ENCODE data around the gene FAM180A. TPM values are rescaled to one million over a fixed set of nuclear protein-coding genes. Genes with fewer than 3 reads are reported as not detected.

The FAM180A gene
- total RNA-seq, 1 experiment from 2014 or later = not detected

DNA sequence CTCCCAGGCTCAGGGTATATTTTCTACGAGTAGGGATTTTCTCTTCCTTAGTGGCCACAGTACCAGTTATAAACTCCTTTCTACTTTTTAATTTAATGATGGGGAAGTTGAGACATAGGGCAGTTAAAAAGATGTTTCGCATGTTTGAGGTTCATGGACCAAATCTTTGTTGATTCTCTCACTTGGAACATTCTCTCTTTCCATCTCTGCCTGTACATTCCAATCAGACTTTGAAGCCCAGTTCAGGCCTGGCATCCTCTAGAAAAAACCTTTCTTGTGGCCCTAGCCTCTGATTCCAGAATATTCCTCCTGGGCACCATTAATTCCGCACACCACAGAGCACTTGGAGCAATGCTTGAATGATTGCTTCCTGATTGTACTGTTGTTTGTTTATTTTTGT lies 39.1 kb downstream of the FAM180A start:
- DNase-seq (ENCODE audit: low read depth, low spot score) (no peak), ATAC-seq (no peak)
- Histone ChIP-seq H3K27ac (ENCODE audit: low read length) (no peak overlapping the region), H3K27me3 (ENCODE audit: control insufficient read depth, insufficient read depth, low read length) (no peaks in the 10 kb centered on the region), H3K9me3 (ENCODE audit: control insufficient read depth, insufficient read depth, low read depth, low read length) (no peaks in the 10 kb centered on the region), H3K4me3 (ENCODE audit: low read depth in 2 of 2, low read length in 2 of 2) (no peak overlapping the region), H3K4me1 (ENCODE audit: control insufficient read depth, insufficient read depth, low read length) (peaks cover 8% of the 10 kb centered on the region; the same call in 1 of the 2 replicates), H3K36me3 (ENCODE audit: control insufficient read depth, insufficient read depth, low read length) (no peaks in the 10 kb centered on the region)
- in situ Hi-C loops (cut with HindIII; ENCODE audit: low pct_unique_long_range_greater_than_20kb, low sequenced_read_pairs) = no loop called here
- ChIA-PET POLR2A (no interaction called here), CTCF (interaction anchor here (0.7 kb wide), 1 partner anchor 14 kb away, joined by 3 read pairs; no protein-coding TSS in a partner anchor)
- intact Hi-C loops (cut with micrococcal nuclease; ENCODE audit: unreplicated experiment) = no loop called here
- TF ChIP-seq POLR2AphosphoS5 (IDR thresholded peaks at IDR 0.05; ENCODE audit: low read depth, low read length) = no peak
- TF ChIP-seq SIN3A (IDR thresholded peaks at IDR 0.05; ENCODE audit: borderline replicate concordance, insufficient read depth, low read depth, low read length) = no peak
- TF ChIP-seq, protein P1, sequence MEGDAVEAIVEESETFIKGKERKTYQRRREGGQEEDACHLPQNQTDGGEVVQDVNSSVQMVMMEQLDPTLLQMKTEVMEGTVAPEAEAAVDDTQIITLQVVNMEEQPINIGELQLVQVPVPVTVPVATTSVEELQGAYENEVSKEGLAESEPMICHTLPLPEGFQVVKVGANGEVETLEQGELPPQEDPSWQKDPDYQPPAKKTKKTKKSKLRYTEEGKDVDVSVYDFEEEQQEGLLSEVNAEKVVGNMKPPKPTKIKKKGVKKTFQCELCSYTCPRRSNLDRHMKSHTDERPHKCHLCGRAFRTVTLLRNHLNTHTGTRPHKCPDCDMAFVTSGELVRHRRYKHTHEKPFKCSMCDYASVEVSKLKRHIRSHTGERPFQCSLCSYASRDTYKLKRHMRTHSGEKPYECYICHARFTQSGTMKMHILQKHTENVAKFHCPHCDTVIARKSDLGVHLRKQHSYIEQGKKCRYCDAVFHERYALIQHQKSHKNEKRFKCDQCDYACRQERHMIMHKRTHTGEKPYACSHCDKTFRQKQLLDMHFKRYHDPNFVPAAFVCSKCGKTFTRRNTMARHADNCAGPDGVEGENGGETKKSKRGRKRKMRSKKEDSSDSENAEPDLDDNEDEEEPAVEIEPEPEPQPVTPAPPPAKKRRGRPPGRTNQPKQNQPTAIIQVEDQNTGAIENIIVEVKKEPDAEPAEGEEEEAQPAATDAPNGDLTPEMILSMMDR (IDR thresholded peaks at IDR 0.05) = no peak
- TF ChIP-seq TCF7L2 (IDR thresholded peaks at IDR 0.05; ENCODE audit: low read depth, low read length) = no peak
- no peak for TF ChIP-seq REST (IDR thresholded peaks at IDR 0.05; ENCODE audit: insufficient read depth in 1 of 2, low read depth in 2 of 2, low read length in 1 of 2)
- no TSS peak for BruUV-seq (replicated peaks)

- H3K36me3 ChIP-seq (ENCODE audit: control insufficient read depth, insufficient read depth, low read length) = no peaks in the 10 kb centered on the region
- ChIA-PET CTCF (no interaction called here), POLR2A (no interaction called here)
- no peak overlapping the region for H3K4me3 ChIP-seq (ENCODE audit: low read depth in 2 of 2, low read length in 2 of 2)
- H3K27ac ChIP-seq (ENCODE audit: low read length) = no peak overlapping the region
- in situ Hi-C loops (cut with HindIII; ENCODE audit: low pct_unique_long_range_greater_than_20kb, low sequenced_read_pairs) (no loop called here), intact Hi-C loops (cut with micrococcal nuclease; ENCODE audit: unreplicated experiment) (no loop called here)
- TF ChIP-seq TCF7L2 (IDR thresholded peaks at IDR 0.05; ENCODE audit: low read depth, low read length) = no peak
- no peak for TF ChIP-seq REST (IDR thresholded peaks at IDR 0.05; ENCODE audit: insufficient read depth in 1 of 2, low read depth in 2 of 2, low read length in 1 of 2)
- no peak for TF ChIP-seq SIN3A (IDR thresholded peaks at IDR 0.05; ENCODE audit: borderline replicate concordance, insufficient read depth, low read depth, low read length)
- TF ChIP-seq, protein P1 (IDR thresholded peaks at IDR 0.05) = no peak
- no peak for TF ChIP-seq POLR2AphosphoS5 (IDR thresholded peaks at IDR 0.05; ENCODE audit: low read depth, low read length)
- DNase-seq (ENCODE audit: low read depth, low spot score) = no peak
- no peaks in the 10 kb centered on the region for H3K4me1 ChIP-seq (ENCODE audit: control insufficient read depth, insufficient read depth, low read length)
- H3K9me3 ChIP-seq (ENCODE audit: control insufficient read depth, insufficient read depth, low read depth, low read length) = no peaks in the 10 kb centered on the region
- no peaks in the 10 kb centered on the region for H3K27me3 ChIP-seq (ENCODE audit: control insufficient read depth, insufficient read depth, low read length)
- BruUV-seq (replicated peaks) = no TSS peak
- ATAC-seq = no peak
Measured at GRCh38 chr7:135708041-135708440, 40.6 kb downstream of the FAM180A start.

Measured in Panc1 (cell line).